KBM-7 (cell line): ENCODE results near the gene L3HYPDH.
"Not testable (repeated sequence)": the region's sequence is repeated elsewhere in the genome, so short reads cannot be mapped to it uniquely, and the experiment has no call there.

Experiments
- DNase-seq: peaks from one replicate; pipeline ENCODE4 v3.0.0-alpha.2; 2015
- in situ Hi-C: fragments of 300-500 bp; cut with MboI; formaldehyde crosslinking; loops from 2 replicates; pipeline ENCODE4 v1.14.3; 2020; ENCODE audit warnings: low sequenced_read_pairs, low pct_unique_long_range_greater_than_20kb, mixed read lengths

L3HYPDH gene

GRCh38 chr14:59481871-59482540, 2.2 kb downstream of the L3HYPDH start:
- in situ Hi-C loops, result no loop called here
- no peak for DNase-seq

GRCh38 chr14:59481407-59481806, 2.8 kb downstream of the L3HYPDH start:
- DNase-seq, result no peak
- in situ Hi-C loops, result no loop called here

- DNase-seq, result no peak
- in situ Hi-C loops, result no loop called here
Measured at GRCh38 chr14:59480166-59480565, 4.0 kb downstream of the L3HYPDH start.

GRCh38 chr14:59478540-59478939, 5.7 kb downstream of the L3HYPDH start:
- DNase-seq, result no peak
- in situ Hi-C loops, result no loop called here

DNA sequence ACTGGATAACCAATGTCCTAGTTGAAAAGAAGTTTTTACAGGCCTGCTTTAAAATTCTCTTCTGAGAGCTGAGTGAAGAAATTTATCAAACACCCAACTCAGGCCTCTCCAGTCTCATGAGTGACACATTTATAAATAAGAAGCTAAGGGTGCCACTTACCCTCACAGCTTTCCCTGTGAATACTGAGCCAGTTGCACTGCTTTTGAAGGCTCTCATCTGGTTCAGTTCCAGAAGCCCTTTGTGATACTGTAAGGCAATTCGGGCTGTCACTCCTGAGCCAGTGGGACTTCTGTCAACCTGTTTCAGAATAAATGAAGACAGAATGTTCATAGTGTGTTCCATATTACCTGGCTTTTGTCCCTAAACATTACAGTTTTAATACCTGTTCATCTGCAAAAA, 8.5 kb downstream of the L3HYPDH start:
- DNase-seq, result no peak
- in situ Hi-C loops, result no loop called here

DNA sequence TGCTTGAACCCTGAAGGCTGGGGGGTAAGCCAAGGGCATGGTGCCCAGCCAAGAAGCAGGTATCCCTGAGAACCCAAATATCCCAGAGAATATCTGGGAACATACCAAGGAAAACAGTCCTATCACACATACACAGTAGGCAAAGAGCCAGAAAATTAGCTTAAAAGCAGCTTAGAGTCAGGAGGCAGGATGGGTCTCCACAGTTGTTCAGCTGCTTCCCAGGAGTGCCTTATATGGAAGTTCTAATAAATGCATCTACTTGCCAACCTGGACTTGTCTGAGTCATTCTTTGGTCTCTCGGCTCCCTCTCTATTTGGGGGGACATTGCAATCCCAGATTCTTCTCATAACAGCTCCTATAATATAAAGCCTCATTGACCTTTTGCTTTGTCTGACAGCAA, 10.0 kb downstream of the L3HYPDH start:
- no peak for DNase-seq
- in situ Hi-C loops, result no loop called here

DNA sequence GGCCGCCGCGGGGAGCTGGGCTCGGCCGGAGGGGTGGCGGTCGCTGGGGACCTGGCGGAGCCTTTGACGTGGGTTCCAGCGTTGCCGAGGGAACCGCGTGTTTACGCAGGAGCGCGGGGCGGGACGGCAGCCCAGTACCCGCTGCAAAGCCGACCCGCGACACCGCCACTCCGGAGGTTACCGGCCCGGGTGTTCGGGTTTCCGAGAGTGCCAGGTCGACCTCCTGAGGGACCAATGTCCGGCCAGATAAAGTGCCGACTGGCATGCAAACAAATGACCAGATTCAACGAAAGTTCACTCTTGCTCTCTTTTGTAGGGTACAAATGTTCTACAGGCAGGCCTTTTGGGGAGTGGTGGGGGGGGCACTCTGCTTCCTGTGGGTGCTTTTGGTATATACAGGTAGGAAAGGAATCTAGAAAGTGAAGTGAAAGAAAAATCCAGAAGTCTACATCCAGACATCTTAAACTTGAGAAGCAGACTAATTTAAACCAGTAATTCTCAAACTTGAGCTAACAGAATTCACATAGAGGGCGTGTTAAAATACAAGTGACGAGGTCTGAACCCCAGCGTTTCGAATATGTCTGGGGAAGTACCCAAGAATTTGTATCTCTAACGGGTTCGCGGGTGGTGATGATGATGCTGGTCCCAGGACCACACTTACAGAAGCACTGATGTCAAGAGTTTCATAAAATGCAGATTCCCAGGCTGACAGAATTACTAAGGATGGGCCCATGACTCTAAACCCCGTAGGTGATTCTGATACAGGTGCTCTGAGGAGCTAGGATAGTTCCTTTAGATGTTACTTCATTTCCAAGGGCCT, 18.7 kb downstream of the L3HYPDH start, which contains the start of gene GPR135:
Gene GPR135, minus strand, starts transcription at position 65 of the 820 bp plus-strand sequence. CDS start 154 bp downstream, outside the sequence.
- DNase-seq, result no peak
- in situ Hi-C loops, result no loop called here

GRCh38 chr14:59464486-59465315, 19.5 kb downstream of the L3HYPDH start:
- DNase-seq, result no peak
- in situ Hi-C loops, result no loop called here

DNA sequence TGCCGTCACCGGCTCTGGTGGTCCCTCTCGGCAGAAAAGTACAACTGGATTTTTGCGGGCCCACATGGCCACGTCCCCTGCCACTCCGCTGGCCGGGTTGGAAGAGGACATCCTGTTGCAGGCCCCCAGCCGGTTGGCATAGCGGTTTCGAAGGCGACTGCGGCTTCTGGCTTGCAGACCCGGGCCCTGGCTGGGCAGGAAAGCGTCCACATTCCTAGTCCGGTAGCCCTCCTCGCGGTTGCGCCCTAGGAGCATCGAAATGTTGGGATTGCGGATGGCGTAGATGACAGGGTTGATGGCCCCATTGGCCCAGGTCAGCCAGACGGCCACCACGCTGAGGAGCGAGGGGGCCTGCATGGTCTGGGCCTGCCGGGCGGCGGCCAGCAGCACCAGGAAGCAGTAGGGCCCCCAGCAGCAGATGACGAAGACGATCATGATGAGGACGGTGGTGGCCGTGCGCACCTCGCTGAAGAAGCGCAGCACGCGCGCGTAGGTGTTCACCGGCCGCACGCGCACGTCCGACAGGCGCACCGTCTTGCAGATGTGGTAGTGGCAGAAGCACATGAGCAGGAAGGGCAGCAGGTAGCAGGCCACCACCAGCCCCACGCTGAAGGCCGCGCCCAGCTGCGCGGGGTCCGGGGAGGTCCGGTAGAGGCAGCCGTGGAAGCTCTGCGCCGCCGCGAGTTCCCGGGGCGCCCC, 20.3 kb downstream of the L3HYPDH start:
- in situ Hi-C loops, result no loop called here
- DNase-seq, result no peak

- in situ Hi-C loops, result no loop called here
- DNase-seq, result no peak
Measured at GRCh38 chr14:59461891-59462290, 22.3 kb downstream of the L3HYPDH start.

DNA sequence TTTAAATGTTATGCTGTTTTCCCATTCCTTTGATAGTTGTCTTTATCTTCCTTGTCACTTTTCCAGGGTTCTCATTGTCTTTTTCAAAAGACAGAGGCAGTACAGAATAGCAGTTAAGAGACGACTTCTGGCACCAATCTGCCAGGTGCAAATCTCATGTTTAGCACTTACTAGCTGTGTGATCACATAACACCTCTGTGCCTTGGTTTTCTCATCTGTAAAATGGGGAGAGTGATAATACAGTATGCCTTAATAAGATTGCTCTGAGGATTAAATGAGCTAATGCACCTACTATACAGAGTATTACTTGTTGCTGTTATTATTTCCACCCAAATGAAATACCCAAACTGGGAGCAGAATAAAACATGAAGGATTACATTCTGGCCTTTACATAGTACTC, 23.8 kb downstream of the L3HYPDH start:
- no peak for DNase-seq
- in situ Hi-C loops, result no loop called here

DNA sequence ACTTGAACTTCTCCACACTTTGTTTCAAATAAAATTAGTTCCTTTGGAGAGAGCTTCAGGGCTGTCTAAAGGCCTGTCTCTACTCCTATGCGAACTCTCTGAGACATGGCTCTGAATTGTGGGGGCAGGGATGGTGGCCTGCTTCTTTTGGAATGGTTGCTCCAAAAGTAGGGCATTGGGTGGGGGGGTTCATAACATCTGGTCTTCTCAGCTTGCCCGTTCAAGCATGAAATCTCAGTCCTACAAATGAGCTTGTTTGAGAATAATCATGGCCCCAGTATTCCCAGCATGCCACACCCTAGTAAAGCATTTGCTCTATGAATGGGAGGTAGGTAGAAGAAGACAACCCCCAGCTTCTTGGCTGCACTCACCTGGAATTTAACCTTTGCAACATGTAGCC, 25.7 kb downstream of the L3HYPDH start:
- in situ Hi-C loops, result no loop called here
- no peak for DNase-seq

DNA sequence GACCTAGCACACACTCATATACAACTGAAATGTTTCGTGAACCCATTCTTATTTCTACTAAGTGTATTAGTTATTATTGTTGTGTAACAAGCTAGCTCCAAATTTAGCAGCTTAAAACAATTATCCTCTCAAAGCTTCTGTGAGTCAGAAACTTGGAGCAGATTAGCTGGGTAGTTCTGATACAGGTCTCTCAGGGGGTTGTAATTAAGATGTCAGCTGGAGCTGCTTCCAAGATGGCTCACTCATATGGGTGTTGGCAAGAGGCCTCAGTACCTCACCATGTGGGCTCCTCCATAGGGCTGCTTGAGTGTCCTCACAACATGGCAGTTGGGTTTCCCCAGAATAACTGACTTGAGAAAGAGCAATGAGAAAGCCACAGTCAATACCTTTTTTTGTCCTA, 28.8 kb downstream of the L3HYPDH start:
- DNase-seq, result no peak
- in situ Hi-C loops, result no loop called here

DNA sequence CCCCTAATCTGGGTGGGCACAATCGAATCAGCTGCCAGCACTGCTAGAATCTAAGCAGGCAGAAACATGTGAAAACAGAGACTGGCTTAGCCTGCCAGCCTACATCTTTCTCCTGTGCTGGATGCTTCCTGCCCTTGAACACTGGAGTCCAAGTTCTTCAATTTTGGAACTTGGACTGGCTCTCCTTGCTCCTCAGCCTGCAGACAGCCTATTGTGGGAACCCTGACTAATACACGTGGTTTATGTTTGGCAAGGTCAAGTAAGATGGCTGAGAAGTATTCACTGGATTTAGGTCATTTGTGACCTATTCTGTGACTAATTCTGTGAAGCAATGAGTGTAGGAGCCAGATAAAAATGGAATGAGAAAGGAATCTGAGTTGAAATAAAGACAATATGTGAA, 30.1 kb downstream of the L3HYPDH start:
- in situ Hi-C loops, result no loop called here

DNA sequence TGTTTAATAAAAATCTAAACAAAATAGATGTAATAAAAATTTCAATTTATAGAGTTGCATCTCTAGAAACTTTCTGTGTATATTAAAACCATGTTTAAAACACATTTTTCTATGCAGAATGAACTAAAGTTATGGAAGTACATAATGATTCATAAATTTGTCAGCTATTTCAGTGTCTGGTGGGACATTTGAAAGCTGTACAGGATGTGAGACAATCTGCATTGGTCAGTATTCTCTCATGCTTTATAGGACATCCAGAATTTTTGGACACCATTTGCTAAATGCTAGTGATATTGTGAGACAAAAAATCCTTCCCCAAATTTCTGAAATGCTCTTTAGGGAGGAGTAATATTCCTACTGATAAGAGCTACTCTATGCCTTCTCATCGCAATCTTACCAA, 32.4 kb downstream of the L3HYPDH start:
- DNase-seq, result no peak
- in situ Hi-C loops, result no loop called here

More for the DNA sequence above, 30.1 kb downstream of the L3HYPDH start:
- no peak for DNase-seq

DNA sequence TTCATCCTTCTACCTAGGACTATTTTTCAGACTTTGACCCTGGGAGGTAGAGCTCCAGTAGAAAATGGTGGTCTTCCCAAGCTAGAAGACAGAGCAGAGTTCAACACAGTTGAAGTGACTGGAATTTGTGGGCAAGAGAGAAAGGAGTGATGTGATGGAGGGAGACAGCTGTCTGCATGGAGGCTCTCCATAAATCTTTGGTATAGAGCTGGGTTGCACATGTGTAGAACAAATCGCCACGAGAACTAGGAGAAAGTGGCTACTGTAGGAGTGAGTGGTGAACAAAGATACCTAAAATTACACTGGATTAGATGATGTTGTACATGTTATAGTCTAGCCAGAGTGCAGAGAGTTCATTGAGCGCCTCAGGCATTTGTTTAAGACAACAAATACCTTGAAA, 33.5 kb downstream of the L3HYPDH start:
- no peak for DNase-seq
- in situ Hi-C loops, result no loop called here

GRCh38 chr14:59448673-59449072, 35.5 kb downstream of the L3HYPDH start:
- DNase-seq, result not testable (repeated sequence)
- in situ Hi-C loops, result loop anchor here (25.0 kb wide), 1 partner anchor 311 kb away; no protein-coding TSS in a partner anchor

DNA sequence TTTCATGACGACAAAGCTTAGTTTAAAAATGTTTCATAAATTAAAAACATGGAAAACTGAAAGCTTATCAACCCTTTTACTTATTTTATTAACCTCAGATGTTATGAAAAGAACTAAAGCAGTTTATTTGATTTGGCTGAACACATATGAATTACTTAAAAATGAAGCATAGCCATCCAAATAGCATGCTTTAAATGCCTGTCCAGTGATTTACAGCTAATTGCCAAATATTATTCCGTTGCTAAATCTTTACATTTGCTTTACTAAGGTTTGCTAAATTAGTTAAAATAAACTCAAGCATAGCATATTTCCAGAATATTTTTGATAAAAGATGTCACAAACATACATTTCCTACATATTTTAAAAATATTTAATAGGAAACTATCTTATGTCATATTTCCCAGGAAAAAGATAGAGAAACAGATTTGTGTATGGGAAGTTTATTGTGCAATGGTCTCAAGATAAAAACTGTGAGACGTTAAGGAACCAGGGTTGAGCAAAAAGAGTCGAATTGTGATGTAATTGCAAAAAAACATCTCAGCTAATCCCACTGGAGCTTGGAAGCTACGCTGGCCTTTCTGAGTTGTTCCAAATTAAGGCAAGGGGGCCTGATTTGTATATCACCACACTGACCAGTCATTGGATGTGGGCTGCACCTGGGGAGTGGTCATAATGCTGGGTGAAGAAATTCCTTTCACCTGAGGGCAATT, 44.8 kb downstream of the L3HYPDH start:
- DNase-seq, result no peak
- in situ Hi-C loops, result loop anchor here (25.0 kb wide), 1 partner anchor 302 kb away; no protein-coding TSS in a partner anchor
